Panc1 (cell line): Measurements from ENCODE around the gene PXN. TPM values are rescaled to one million over a fixed set of nuclear protein-coding genes. Genes with fewer than 3 reads are reported as not detected.

ENCODE experiments used
- ATAC-seq: fragments of 200-7000 bp; cut with Tn5 transposase; 2 replicates; pipeline ENCODE4 v1.9.1; 2020; ENCODE audit warnings: mild to moderate bottlenecking, moderate library complexity
- BruUV-seq: library from RNA; stranded (reverse); fragments of 400-500 nt; replicated peaks from 2 replicates; lab custom pipeline; 2021; lab: Mats Ljungman, UMichigan
- CTCF ChIA-PET: fragments of 300-600 bp; sonication (Branson Sonifier 250); formaldehyde crosslinking; loops from one replicate; lab custom pipeline; 2022; ENCODE audit warnings: antibody characterized with exemption; lab: Charles Lee
- POLR2A ChIA-PET: fragments of 300-600 bp; sonication (Branson Sonifier 250); formaldehyde crosslinking; loops from one replicate; lab custom pipeline; 2022; ENCODE audit warnings: antibody characterized with exemption; lab: Charles Lee
- DNase-seq: peaks from one replicate; pipeline ENCODE4 v3.0.0-alpha.2; 2010; ENCODE audit warnings: low read depth, low spot score
- H3K27ac ChIP-seq: 2 replicates; pipeline ENCODE4 v1.5.1; 2011; ENCODE audit warnings: mild to moderate bottlenecking, low read length, inconsistent platforms
- H3K27me3 ChIP-seq: fragments of 200-500 bp; sonication (Bioruptor generic); 2 replicates; pipeline ENCODE4 v1.6.0; 2014; ENCODE audit warnings: low read length, inconsistent platforms; ENCODE audit not compliant: control insufficient read depth, insufficient read depth
- H3K36me3 ChIP-seq: fragments of 200-500 bp; sonication (Bioruptor generic); 2 replicates; pipeline ENCODE4 v1.5.1; 2014; ENCODE audit warnings: inconsistent platforms, mild to moderate bottlenecking, low read length, moderate library complexity; ENCODE audit not compliant: control insufficient read depth, insufficient read depth
- H3K4me1 ChIP-seq: 2 replicates; pipeline ENCODE4 v1.5.1; 2011; ENCODE audit warnings: inconsistent platforms, mild to moderate bottlenecking, low read length, moderate library complexity; ENCODE audit not compliant: control insufficient read depth, insufficient read depth
- H3K4me3 ChIP-seq, 2 experiments: 2 replicates each; pipeline ENCODE4 v1.5.1; 2011 to 2012; ENCODE audit warnings: low read depth in 2 of 2, low read length in 2 of 2, mild to moderate bottlenecking in 2 of 2, inconsistent platforms in 1 of 2, moderate library complexity in 1 of 2
- H3K9me3 ChIP-seq: fragments of 200-500 bp; sonication (Bioruptor generic); 2 replicates; pipeline ENCODE4 v1.5.1; 2014; ENCODE audit warnings: low read depth, mild to moderate bottlenecking, inconsistent platforms, low read length, moderate library complexity; ENCODE audit not compliant: control insufficient read depth, insufficient read depth
- CTCF ChIP-seq: fragments of 450-650 bp; IDR thresholded peaks from 2 replicates; pipeline ENCODE4 v1.5.1; 2017; ENCODE audit warnings: mild to moderate bottlenecking
- POLR2AphosphoS5 ChIP-seq: IDR thresholded peaks from 2 replicates; pipeline ENCODE4 v1.6.1; 2012; ENCODE audit warnings: mild to moderate bottlenecking, low read depth, low read length, moderate library complexity
- SIN3A ChIP-seq: IDR thresholded peaks from 2 replicates; pipeline ENCODE4 v1.6.1; 2012; ENCODE audit warnings: low read depth, mild to moderate bottlenecking, low read length, moderate library complexity, borderline replicate concordance; ENCODE audit not compliant: insufficient read depth
- TCF7L2 ChIP-seq: IDR thresholded peaks from 2 replicates; pipeline ENCODE4 v1.6.1; 2011; ENCODE audit warnings: mild to moderate bottlenecking, low read depth, low read length, inconsistent platforms
- in situ Hi-C: cut with HindIII; loops from 2 replicates; pipeline ENCODE4 v1.10.0; 2016; ENCODE audit warnings: low sequenced_read_pairs, low pct_unique_long_range_greater_than_20kb
- intact Hi-C: fragments of 100-400 bp; cut with micrococcal nuclease; formaldehyde crosslinking; loops from one replicate; pipeline ENCODE4 v1.10.0; 2022; ENCODE audit not compliant: unreplicated experiment
- total RNA-seq: library from RNA; stranded (reverse); gene quantifications from one replicate; pipeline ENCODE4 v1.2.1, GENCODE V29; 2021; ENCODE audit not compliant: unreplicated experiment
- TF ChIP-seq, protein P1 (sequence below), 2 experiments: IDR thresholded peaks; 2 replicates each; pipeline ENCODE4 v1.6.1; 2011 to 2012; ENCODE audit warnings: low read depth in 2 of 2, control low read depth in 1 of 2, low read length in 1 of 2, mild to moderate bottlenecking in 1 of 2, moderate library complexity in 1 of 2; ENCODE audit not compliant: insufficient read depth in 1 of 2

Gene PXN
- total RNA-seq, 1 experiment from 2014 or later = 484 TPM

- TF ChIP-seq SIN3A (no peak), POLR2AphosphoS5 (no peak), CTCF (no peak), TCF7L2 (no peak)
- TF ChIP-seq, protein P1, sequence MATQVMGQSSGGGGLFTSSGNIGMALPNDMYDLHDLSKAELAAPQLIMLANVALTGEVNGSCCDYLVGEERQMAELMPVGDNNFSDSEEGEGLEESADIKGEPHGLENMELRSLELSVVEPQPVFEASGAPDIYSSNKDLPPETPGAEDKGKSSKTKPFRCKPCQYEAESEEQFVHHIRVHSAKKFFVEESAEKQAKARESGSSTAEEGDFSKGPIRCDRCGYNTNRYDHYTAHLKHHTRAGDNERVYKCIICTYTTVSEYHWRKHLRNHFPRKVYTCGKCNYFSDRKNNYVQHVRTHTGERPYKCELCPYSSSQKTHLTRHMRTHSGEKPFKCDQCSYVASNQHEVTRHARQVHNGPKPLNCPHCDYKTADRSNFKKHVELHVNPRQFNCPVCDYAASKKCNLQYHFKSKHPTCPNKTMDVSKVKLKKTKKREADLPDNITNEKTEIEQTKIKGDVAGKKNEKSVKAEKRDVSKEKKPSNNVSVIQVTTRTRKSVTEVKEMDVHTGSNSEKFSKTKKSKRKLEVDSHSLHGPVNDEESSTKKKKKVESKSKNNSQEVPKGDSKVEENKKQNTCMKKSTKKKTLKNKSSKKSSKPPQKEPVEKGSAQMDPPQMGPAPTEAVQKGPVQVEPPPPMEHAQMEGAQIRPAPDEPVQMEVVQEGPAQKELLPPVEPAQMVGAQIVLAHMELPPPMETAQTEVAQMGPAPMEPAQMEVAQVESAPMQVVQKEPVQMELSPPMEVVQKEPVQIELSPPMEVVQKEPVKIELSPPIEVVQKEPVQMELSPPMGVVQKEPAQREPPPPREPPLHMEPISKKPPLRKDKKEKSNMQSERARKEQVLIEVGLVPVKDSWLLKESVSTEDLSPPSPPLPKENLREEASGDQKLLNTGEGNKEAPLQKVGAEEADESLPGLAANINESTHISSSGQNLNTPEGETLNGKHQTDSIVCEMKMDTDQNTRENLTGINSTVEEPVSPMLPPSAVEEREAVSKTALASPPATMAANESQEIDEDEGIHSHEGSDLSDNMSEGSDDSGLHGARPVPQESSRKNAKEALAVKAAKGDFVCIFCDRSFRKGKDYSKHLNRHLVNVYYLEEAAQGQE (IDR thresholded peaks at IDR 0.05; ENCODE audit: insufficient read depth in 1 of 2, low read depth in 2 of 2, low read length in 1 of 2) = no peak
- Histone ChIP-seq H3K36me3 (peaks cover 23% of the 10 kb centered on the region), H3K27me3 (no peaks in the 10 kb centered on the region), H3K27ac (no peak overlapping the region), H3K9me3 (no peaks in the 10 kb centered on the region), H3K4me1 (no peaks in the 10 kb centered on the region), H3K4me3 (no peak overlapping the region)
- ChIA-PET CTCF (no interaction called here), POLR2A (interaction anchor here (0.6 kb wide), 1 partner anchor 124 kb away, joined by 19 read pairs; no protein-coding TSS in a partner anchor)
- DNase-seq (no peak), ATAC-seq (no peak)
- in situ Hi-C loops = no loop called here
- TSS peak; percentile 56 for BruUV-seq
- intact Hi-C loops = no loop called here
Measured at GRCh38 chr12:120167529-120168095, 97.9 kb downstream of the PXN start.

GRCh38 chr12:120164293-120164692, 101.2 kb downstream of the PXN start:
- H3K4me1 ChIP-seq = no peaks in the 10 kb centered on the region
- no peaks in the 10 kb centered on the region for H3K27me3 ChIP-seq
- TF ChIP-seq SIN3A = no peak
- TF ChIP-seq, protein P1 (IDR thresholded peaks at IDR 0.05; ENCODE audit: insufficient read depth in 1 of 2, low read depth in 2 of 2, low read length in 1 of 2) = no peak
- no peak for TF ChIP-seq CTCF
- TF ChIP-seq POLR2AphosphoS5 = no peak
- TF ChIP-seq TCF7L2 = no peak
- no peak overlapping the region for H3K4me3 ChIP-seq
- intact Hi-C loops (no loop called here), in situ Hi-C loops (no loop called here)
- no peaks in the 10 kb centered on the region for H3K9me3 ChIP-seq
- 0 out of 2 replicates have a peak, but pooled peaks have one; percentile 37 for ATAC-seq
- POLR2A ChIA-PET = no interaction called here
- DNase-seq = no peak
- BruUV-seq = no TSS peak
- no peak overlapping the region for H3K27ac ChIP-seq
- H3K36me3 ChIP-seq = peaks cover 23% of the 10 kb centered on the region
- CTCF ChIA-PET = no interaction called here
